HG02798 (cell line): ENCODE results near the gene SLC45A1.

Source experiments
- ATAC-seq: cut with Tn5 transposase; IDR thresholded peaks from one replicate; pipeline ENCODE4 v1.9.1; 2021; ENCODE audit warnings: mild to moderate bottlenecking; ENCODE audit not compliant: unreplicated experiment, poor library complexity

The SLC45A1 gene

GRCh38 chr1:8351693-8352470 is 34.0 kb downstream of the SLC45A1 start:
- ATAC-seq, result no peak

DNA sequence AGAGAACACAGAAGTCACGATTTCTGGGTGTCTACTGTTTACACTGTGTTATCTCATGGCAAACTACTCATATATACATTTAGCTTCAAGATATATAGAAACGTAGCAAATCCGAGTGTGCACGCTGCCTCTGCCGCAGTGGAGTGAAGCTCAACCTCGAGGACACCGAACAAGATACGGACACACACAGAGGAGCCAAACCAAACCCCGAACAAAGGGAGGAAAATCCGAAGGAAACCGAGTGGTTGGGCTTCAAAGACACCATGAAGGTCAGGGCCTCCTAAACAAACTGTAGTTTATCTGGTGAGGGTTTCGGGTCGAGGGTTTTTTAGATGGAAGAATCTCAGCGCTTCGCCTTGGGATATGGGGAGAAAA is 34.5 kb downstream of the SLC45A1 start:
- ATAC-seq, result no peak

- no peak for ATAC-seq
Observed at GRCh38 chr1:8352886-8353785, 35.2 kb downstream of the SLC45A1 start.

DNA sequence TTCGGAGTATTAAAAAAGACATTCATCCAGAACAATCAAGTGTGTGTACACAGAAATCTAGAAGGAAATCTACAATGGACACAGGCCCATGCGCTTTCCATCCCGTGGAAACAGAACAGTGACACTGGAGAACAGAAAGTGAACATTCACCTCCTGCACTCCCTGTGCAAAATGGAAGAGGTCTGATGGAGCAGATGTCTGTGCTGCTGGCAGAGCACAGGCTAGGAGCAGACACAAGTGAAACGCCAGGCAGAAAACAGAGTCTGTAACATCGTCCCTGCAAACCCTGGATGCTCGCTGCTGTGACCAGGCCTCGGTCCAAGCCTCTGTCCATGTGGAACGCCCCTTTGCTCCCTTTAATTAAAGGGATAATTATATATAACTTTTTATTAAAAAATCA is 36.1 kb downstream of the SLC45A1 start:
- ATAC-seq, result no peak

DNA sequence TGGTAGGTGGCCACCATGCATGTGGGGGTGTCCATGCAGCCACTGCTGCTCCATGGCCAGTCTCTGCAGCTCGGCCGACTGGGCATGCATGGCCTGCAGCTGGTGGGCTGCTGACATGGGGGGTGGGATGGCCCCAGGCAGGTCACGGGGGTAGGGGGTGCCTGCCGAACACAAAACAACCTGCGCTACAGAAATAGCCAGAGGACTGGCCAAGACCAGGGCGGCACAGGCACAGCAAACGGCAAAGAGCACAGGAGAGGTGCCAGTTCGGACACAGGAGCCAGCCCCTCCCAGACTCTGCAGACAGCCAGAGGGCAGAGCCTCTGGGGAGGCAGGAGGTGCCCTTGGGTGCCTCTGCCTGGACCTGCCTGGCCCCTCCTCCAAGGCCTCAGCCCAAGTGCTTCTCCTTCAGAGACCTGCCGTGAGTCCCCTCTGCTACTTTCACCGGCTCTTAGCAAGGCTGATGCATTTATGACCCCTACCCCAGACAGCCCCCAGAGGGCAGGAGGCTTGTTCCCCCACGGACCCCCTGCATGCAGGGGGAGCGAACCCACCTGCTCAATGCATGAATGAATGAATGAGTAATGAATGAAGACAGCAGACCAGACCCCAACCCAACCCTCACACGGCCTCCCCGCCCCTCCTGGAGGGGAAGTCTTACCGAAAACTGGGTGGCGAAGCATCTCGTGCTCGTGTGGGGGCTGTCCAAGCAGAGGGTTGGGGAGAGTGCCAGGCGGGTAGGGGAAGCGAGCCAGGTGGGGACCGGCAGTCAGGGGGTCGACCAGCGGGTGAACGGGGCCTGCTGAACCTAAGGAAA is 37.7 kb downstream of the SLC45A1 start:
- no peak for ATAC-seq

DNA sequence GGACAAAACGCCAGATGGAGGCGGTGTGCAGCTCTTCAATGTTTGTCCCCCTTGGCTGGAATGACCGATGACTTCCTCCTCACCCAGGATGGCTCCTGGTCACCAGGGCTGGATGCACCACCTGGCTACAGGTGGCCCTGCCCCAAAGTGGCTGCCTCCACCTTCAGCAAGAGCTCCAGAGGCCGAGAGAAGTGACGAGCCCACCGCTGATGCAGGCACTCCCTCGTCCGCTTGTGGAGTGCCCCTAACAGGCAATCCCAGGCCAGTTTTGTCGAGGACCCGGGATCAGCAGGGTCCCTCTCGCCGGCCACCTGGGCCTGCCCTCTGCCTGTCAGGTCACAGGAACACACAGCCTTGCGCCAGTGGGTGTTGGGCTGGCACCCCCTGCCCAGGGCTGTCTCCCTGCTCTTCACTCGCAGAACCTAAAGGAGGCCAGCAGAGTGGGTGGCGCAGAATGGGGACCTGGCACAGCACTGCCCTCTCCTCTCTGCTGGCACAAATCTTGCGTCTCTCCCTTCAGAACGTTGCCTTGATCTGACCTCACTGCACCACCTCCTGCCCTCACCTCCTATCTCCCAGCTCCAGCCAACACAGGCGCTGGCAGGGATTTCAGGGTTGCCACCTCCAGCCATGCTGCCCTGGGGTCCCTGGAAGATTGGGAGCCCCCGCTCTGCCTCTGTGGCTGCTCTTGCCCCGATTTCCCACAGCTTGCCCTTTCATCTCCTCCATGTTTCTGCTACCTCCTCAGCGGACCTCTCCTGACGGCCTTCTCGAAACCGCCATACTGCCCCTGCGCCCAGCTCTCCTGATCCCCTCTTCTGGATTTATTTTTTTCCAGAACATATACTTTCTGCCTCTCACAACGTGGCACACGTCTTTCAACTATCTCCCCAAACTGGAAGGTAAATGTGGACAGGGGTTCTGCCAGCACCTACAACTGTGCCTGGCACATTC is 38.6 kb downstream of the SLC45A1 start:
- no peak for ATAC-seq

- no peak for ATAC-seq
Observed at GRCh38 chr1:8357329-8358101, 39.6 kb downstream of the SLC45A1 start.

GRCh38 chr1:8358241-8358896 is 40.5 kb downstream of the SLC45A1 start:
- no peak for ATAC-seq

- no peak for ATAC-seq
Observed at GRCh38 chr1:8358897-8359616, 41.1 kb downstream of the SLC45A1 start.

- ATAC-seq, result no peak
Observed at GRCh38 chr1:8359617-8360481, 41.9 kb downstream of the SLC45A1 start.

DNA sequence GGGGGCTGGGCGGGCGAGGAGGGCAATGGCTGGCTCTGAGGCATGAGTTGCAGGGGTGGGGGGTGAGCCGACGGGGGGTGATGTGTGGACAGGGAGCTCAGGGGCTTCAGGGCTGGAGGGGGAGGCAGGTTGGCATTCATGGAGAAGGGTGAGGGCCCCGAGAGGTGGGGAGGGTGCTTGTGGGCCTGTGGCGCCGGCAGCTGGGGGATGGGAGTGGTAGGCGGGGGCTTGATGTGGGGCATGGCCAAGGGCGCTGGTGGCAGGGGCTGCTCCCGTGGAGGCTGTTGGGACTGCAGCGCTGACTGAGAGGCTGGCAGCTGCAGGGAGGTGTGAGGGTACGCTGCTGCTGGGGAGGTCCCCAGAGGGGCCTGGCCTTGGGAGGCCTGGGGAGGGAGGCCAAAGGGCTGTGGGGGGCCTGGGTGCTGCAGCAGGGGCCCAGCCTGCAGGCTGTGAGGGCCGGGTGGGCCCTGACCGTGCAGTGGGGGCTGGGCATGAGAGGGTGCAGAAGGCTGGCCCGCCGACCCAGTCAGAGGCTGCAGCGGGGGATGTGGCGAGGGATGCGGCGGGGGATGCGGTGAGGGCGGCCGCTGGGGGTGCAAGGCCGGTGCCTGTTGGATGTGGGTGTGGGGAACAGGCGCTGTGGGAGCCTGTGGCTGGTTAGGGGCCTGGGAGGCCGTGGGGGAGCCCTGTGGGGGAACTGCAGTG is 42.7 kb downstream of the SLC45A1 start:
- ATAC-seq, result no peak

DNA sequence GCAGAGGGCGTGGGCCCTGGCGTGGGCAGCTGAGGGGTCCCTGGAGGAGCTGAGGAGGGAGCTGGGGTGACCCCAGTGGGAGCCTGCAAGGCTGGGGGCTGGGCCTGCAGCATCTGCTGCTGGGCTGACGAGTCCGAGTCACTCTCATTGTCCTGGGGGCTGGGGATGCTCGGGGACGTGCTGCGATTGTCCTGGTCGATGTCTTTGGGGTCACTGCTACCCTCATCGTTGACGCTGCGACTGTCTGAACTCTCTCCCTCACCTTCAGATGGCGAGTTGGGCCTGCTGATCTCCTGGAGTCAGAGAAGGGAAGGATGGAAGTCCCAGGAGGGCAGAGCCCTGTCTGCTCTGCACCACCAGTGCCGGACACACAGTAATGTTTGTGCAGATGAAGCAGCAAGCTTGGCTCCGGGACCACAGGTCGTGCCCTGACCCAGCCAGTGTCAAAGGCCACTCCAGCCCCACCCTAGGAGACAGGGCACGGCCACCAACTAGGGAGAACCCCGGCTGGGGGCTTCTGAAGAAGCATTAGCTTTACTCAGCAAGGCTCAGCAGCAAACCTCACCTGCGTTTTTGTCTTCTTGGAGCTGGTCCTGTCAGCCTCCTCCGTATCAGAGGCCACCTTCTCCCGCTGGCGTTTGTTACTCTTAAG is 43.4 kb downstream of the SLC45A1 start:
- no peak for ATAC-seq

GRCh38 chr1:8362701-8363101 is 44.8 kb downstream of the SLC45A1 start:
- ATAC-seq, result no peak

GRCh38 chr1:8363186-8363766 is 45.4 kb downstream of the SLC45A1 start:
- ATAC-seq, result no peak

DNA sequence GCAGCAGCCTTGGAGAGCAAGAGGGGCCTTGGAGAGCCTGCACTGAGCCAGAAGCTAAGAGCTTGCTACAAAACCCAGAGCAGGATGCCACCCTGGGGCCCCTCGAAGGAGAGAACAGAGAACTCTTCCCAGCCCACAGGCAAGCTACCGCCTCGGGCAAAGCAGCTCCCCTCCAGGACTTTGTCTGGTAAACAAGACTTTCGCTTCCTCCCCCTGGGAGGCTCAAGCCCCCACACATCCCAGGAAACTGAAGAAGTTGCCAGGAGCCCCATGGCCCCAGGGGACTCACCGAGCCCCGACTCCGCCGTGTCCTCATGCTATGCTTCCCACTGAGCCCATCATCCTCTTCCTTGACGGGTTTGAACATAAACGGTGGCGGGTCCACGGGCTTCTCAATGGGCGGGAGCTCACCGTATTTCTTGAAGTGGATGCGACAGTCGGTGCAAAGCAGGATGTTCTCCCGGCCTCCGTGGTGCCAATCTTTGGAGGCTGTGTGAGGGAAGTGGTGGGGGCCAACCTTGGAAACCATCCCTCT is 45.9 kb downstream of the SLC45A1 start:
- no peak for ATAC-seq
